SU-DHL-6 (cell line): ENCODE measurements around the gene DBR1.

Source experiments
- EZH2phosphoT487 ChIP-seq: fragments of 200-600 bp; sonication (generic), shearing (Covaris generic); conservative IDR thresholded peaks from 2 replicates; pipeline ENCODE4 v1.6.1; 2018; ENCODE audit warnings: mild to moderate bottlenecking, antibody characterized with exemption, low read length, moderate library complexity, mixed read lengths
- TF ChIP-seq, protein P1 (sequence below): fragments of 200-600 bp; sonication (generic); IDR thresholded peaks from one replicate; pipeline ENCODE4 v1.5.1; 2017; ENCODE audit warnings: antibody characterized with exemption, mild to moderate bottlenecking, low read length, moderate library complexity; ENCODE audit not compliant: insufficient read depth, poor library complexity, severe bottlenecking

DNA sequence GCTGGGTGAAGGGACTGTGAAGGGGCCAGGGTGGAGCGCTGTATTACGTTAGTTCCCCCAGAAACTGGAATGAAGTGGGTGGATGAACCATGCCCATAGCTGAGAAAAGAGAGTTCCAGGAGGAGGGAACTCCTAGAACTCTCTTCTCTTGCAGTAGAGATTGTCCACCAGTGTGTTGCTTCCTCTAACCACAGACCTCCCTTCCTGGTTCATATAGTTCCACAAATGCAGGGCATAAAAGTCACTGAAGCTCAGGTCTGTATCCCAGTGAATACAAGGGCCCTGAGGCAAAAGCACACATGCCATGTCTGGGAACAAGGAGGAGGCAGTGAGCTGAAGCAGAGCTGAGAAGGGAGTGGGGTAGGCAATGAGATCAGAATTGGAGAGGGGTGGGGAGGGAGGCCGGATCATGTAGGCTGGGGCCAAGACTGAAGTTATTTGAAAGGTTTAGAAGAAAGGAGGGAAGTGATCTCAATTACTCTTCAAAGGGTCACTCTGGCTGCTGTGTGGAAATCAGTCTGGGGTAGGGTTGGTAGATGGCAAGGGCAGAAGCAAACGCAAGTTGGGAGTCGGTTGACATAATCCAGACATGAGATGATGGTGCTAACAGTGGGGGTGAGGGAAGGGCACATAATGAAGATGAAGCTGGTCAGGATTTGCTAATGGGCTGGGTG is 49.0 kb downstream of the DBR1 start:
- no peak for TF ChIP-seq EZH2phosphoT487
- TF ChIP-seq, protein P1, sequence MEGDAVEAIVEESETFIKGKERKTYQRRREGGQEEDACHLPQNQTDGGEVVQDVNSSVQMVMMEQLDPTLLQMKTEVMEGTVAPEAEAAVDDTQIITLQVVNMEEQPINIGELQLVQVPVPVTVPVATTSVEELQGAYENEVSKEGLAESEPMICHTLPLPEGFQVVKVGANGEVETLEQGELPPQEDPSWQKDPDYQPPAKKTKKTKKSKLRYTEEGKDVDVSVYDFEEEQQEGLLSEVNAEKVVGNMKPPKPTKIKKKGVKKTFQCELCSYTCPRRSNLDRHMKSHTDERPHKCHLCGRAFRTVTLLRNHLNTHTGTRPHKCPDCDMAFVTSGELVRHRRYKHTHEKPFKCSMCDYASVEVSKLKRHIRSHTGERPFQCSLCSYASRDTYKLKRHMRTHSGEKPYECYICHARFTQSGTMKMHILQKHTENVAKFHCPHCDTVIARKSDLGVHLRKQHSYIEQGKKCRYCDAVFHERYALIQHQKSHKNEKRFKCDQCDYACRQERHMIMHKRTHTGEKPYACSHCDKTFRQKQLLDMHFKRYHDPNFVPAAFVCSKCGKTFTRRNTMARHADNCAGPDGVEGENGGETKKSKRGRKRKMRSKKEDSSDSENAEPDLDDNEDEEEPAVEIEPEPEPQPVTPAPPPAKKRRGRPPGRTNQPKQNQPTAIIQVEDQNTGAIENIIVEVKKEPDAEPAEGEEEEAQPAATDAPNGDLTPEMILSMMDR: no peak
